Mammary epithelial cell (primary cell): ENCODE results near the gene RIPOR3.

Experiments used
- EZH2 ChIP-seq: IDR thresholded peaks from 2 replicates; pipeline ENCODE4 v1.6.1; 2012; ENCODE audit warnings: low read length, inconsistent platforms, borderline replicate concordance
- TF ChIP-seq, protein P1 (sequence below), 2 donors: IDR thresholded peaks in 1 of 2; conservative IDR thresholded peaks in 1 of 2; 2 replicates each; pipeline ENCODE4 v1.5.1; 2011 to 2012; ENCODE audit warnings: inconsistent platforms in 2 of 2, low read length in 2 of 2, mild to moderate bottlenecking in 2 of 2, control low read depth in 1 of 2, low read depth in 1 of 2; ENCODE audit not compliant: insufficient read depth in 1 of 2; ENCODE audit errors: extremely low read depth in 1 of 2

DNA sequence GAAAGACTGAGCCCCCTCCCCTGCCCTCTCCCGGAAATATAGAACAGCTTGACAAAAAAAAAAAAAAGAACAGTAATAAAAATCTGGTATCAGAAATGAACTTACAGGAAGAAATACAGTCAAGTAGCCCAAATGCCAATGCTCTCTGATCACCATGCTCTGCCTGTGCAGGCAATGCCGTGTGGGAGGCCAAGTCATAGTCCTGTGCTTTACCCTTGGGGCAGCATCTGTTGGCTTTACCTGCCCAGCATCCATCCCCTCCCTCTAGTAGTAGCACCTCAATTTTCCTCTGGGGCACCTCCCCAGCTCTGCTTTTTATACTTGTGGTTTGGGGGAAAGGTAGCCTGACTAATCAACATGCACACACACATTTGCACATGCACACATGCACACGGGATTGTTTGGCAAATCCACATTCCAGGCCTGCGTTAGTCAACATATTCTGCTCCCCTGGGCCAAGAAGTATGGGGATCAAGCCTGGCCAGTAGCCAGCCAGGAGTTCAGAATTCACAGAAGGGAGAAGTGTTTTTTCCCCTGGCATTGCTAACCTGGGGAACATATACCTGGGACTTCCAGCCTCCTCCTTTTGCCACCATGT is 70.2 kb downstream of the RIPOR3 start:
- no peak for TF ChIP-seq EZH2
- TF ChIP-seq, protein P1, sequence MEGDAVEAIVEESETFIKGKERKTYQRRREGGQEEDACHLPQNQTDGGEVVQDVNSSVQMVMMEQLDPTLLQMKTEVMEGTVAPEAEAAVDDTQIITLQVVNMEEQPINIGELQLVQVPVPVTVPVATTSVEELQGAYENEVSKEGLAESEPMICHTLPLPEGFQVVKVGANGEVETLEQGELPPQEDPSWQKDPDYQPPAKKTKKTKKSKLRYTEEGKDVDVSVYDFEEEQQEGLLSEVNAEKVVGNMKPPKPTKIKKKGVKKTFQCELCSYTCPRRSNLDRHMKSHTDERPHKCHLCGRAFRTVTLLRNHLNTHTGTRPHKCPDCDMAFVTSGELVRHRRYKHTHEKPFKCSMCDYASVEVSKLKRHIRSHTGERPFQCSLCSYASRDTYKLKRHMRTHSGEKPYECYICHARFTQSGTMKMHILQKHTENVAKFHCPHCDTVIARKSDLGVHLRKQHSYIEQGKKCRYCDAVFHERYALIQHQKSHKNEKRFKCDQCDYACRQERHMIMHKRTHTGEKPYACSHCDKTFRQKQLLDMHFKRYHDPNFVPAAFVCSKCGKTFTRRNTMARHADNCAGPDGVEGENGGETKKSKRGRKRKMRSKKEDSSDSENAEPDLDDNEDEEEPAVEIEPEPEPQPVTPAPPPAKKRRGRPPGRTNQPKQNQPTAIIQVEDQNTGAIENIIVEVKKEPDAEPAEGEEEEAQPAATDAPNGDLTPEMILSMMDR (conservative IDR thresholded peaks at IDR 0.05 in 1 of 2, IDR thresholded peaks at IDR 0.05 in 1 of 2; ENCODE audit: extremely low read depth in 1 of 2, insufficient read depth in 1 of 2, low read depth in 1 of 2, low read length in 2 of 2): no peak
